GM12801 (cell line): ENCODE results near the gene DCPS.

Experiments
- CTCF ChIP-seq: IDR thresholded peaks from one replicate; pipeline ENCODE4 v1.5.1; 2011; ENCODE audit warnings: control low read depth; ENCODE audit not compliant: insufficient read length; ENCODE audit errors: extremely low read depth

DCPS gene

GRCh38 chr11:126390272-126390867 is 86.5 kb downstream of the DCPS start:
- no peak for TF ChIP-seq CTCF

GRCh38 chr11:126391286-126391954 is 87.6 kb downstream of the DCPS start:
- no peak for TF ChIP-seq CTCF

- no peak for TF ChIP-seq CTCF
These were observed 88.2 kb downstream of the DCPS start for GRCh38 chr11:126391970-126392632.

- TF ChIP-seq CTCF = no peak
These were observed 88.8 kb downstream of the DCPS start for GRCh38 chr11:126392633-126393013.

GRCh38 chr11:126393143-126393542 is 89.3 kb downstream of the DCPS start:
- no peak for TF ChIP-seq CTCF

- TF ChIP-seq CTCF = no peak
These were observed 90.2 kb downstream of the DCPS start for GRCh38 chr11:126394036-126394435.
